CD4-positive, alpha-beta T cell (primary cell): ENCODE results near the gene NCKAP5. TPM values are rescaled to one million over a fixed set of nuclear protein-coding genes. Genes with fewer than 3 reads are reported as not detected.

Source experiments
- ATAC-seq: fragments of 200-7000 bp; cut with Tn5 transposase; one replicate; pipeline ENCODE4 v1.10.0; 2022; ENCODE audit warnings: mild to moderate bottlenecking; ENCODE audit not compliant: poor library complexity
- CTCF ChIA-PET: fragments of 350-600 bp; sonication (Branson Sonifier 250); formaldehyde crosslinking; loops from one replicate; lab custom pipeline; 2021; ENCODE audit warnings: antibody characterized with exemption, inconsistent platforms; lab: Charles Lee
- POLR2A ChIA-PET: fragments of 350-600 bp; sonication (Branson Sonifier 250); formaldehyde crosslinking; loops from one replicate; lab custom pipeline; 2021; ENCODE audit warnings: antibody characterized with exemption, inconsistent platforms; lab: Charles Lee
- DNase-seq, 14 experiments: peaks; one replicate each; pipeline ENCODE4 v3.0.0-alpha.2; 2013 to 2020; ENCODE audit warnings: mixed read lengths in 2 of 14
- H3K27ac ChIP-seq, 2 donors: one replicate each; pipeline versions ENCODE4 v1.5.1 to v1.7.0; 2013; ENCODE audit warnings: low read length in 2 of 2, low read depth in 1 of 2, mild to moderate bottlenecking in 1 of 2
- H3K27me3 ChIP-seq, 2 experiments: 1 replicate in 1 of 2; 2 replicates in 1 of 2; pipeline versions ENCODE4 v1.6.1 to v1.7.0; 2013; ENCODE audit warnings: low read length in 2 of 2, control low read depth in 1 of 2, mild to moderate bottlenecking in 1 of 2, moderate library complexity in 1 of 2; ENCODE audit not compliant: insufficient read depth in 2 of 2, control insufficient read depth in 1 of 2
- H3K36me3 ChIP-seq: one replicate; pipeline ENCODE4 v1.6.1; 2013; ENCODE audit warnings: low read length, control low read depth; ENCODE audit not compliant: insufficient read depth
- H3K4me1 ChIP-seq: one replicate; pipeline ENCODE4 v1.6.1; 2013; ENCODE audit warnings: low read length, control low read depth; ENCODE audit not compliant: insufficient read depth
- H3K4me3 ChIP-seq: one replicate; pipeline ENCODE4 v1.5.1; 2013; ENCODE audit warnings: mild to moderate bottlenecking, low read length, moderate library complexity
- H3K9me3 ChIP-seq, 2 experiments: 1 replicate in 1 of 2; 2 replicates in 1 of 2; pipeline versions ENCODE4 v1.6.1 to v1.7.0; 2013; ENCODE audit warnings: low read length in 2 of 2, mild to moderate bottlenecking in 2 of 2, control low read depth in 1 of 2, moderate library complexity in 1 of 2; ENCODE audit not compliant: control insufficient read depth in 1 of 2, insufficient read depth in 1 of 2
- H3K27ac Mint-ChIP-seq: one replicate; pipeline ENCODE4 v1.8.0; 2020; ENCODE audit warnings: mixed read lengths
- H3K27me3 Mint-ChIP-seq: one replicate; pipeline ENCODE4 v1.8.0; 2021; ENCODE audit warnings: mixed read lengths
- H3K36me3 Mint-ChIP-seq: one replicate; pipeline ENCODE4 v1.8.0; 2021; ENCODE audit warnings: low read depth, mixed read lengths
- H3K4me1 Mint-ChIP-seq: one replicate; pipeline ENCODE4 v1.8.0; 2021; ENCODE audit warnings: low read depth, mixed read lengths
- H3K4me3 Mint-ChIP-seq: one replicate; pipeline ENCODE4 v1.8.0; 2020; ENCODE audit warnings: mild to moderate bottlenecking, mixed read lengths
- H3K9me3 Mint-ChIP-seq: one replicate; pipeline ENCODE4 v1.8.0; 2020; ENCODE audit warnings: mixed read lengths
- intact Hi-C, 2 experiments: fragments of 100-400 bp; cut with DNase I in 1 of 2; cut with micrococcal nuclease in 1 of 2; formaldehyde crosslinking; loops; one replicate each; pipeline versions ENCODE4 v1.15.1 to v1.9.0; 2023 to 2025; cut with DNase I, micrococcal nuclease
- total RNA-seq, 174 experiments: library from RNA in 2 of 174; stranded (reverse) in 2 of 174; gene quantifications; one replicate each; pipeline ENCODE4 v1.2.3 and lab custom pipeline; 2021 to 2026
- TF ChIP-seq, protein P1 (sequence below): fragments of 200-600 bp; IDR thresholded peaks from one replicate; pipeline ENCODE4 v1.8.0; 2022; ENCODE audit warnings: antibody characterized with exemption, mild to moderate bottlenecking

The NCKAP5 gene
- total RNA-seq, 2 experiments from 2014 or later, result not detected

DNA sequence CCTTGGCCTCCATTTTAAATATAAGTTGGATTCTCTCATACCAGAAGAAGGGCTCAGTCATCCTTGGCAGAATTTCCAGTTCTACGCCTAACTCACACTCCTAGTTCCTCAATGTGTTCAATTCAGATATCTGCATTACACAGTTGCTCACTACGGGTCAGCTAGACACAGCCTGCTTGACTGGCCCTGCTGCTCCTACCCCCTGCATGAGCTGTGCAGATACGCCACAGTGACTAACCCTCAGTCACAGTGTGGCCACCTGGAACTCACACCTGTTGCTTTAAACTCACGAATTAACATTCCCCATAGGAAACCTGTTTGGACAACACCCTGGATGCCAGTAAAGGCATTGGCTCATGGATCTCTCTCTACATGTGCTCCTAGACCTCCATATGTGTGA, 429.6 kb downstream of the NCKAP5 start:
- Histone ChIP-seq H3K4me3 (no peak overlapping the region), H3K27me3 (no peaks in the 10 kb centered on the region), H3K9me3 (no peaks in the 10 kb centered on the region), H3K36me3 (no peaks in the 10 kb centered on the region), H3K4me1 (no peaks in the 10 kb centered on the region), H3K27ac (no peak overlapping the region)
- CTCF ChIA-PET, result no interaction called here
- Mint-ChIP-seq H3K27me3 (no peaks in the 10 kb centered on the region), H3K4me1 (no peaks in the 10 kb centered on the region), H3K9me3 (no peaks in the 10 kb centered on the region), H3K4me3 (no peak overlapping the region), H3K36me3 (no peaks in the 10 kb centered on the region), H3K27ac (no peak overlapping the region)
- DNase-seq (no peak), ATAC-seq (no peak)
- POLR2A ChIA-PET, result no interaction called here
- TF ChIP-seq, protein P1, sequence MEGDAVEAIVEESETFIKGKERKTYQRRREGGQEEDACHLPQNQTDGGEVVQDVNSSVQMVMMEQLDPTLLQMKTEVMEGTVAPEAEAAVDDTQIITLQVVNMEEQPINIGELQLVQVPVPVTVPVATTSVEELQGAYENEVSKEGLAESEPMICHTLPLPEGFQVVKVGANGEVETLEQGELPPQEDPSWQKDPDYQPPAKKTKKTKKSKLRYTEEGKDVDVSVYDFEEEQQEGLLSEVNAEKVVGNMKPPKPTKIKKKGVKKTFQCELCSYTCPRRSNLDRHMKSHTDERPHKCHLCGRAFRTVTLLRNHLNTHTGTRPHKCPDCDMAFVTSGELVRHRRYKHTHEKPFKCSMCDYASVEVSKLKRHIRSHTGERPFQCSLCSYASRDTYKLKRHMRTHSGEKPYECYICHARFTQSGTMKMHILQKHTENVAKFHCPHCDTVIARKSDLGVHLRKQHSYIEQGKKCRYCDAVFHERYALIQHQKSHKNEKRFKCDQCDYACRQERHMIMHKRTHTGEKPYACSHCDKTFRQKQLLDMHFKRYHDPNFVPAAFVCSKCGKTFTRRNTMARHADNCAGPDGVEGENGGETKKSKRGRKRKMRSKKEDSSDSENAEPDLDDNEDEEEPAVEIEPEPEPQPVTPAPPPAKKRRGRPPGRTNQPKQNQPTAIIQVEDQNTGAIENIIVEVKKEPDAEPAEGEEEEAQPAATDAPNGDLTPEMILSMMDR, result no peak
- intact Hi-C loops, result no loop called here

DNA sequence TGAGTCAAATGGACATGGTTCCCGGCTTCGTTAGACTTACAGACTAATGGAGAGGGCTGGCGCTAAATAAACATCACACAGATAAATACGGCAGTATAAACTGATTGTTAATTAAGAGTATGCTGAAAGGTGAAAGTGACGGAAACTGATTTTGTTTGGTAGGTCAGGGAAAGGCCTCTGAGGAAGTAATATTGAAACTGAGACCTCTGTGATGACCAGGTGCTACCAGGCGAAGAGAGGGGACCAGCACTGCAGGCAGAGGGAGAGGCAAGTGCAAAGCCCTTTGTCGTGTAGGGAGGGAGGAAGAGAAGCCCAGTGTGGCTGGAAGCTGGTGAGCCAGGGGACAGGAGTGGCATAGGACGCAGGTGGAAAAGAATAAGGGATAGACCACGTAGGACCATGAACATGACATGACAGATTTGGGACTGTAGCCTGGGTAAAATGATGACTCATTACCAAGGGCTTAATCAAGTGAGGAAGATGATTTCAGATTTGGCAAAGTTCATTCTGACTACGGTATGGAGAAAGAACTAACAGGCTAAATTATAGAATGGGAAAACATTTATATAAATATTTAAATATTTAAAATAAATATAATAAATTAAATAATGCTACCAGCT, 433.1 kb downstream of the NCKAP5 start:
- peaks cover 1% of the 10 kb centered on the region for H3K9me3 Mint-ChIP-seq
- TF ChIP-seq, protein P1, result no peak
- no peak for DNase-seq
- no peaks in the 10 kb centered on the region for H3K36me3 Mint-ChIP-seq
- no peak overlapping the region for H3K4me3 Mint-ChIP-seq
- H3K4me1 Mint-ChIP-seq, result no peaks in the 10 kb centered on the region
- ChIA-PET CTCF (no interaction called here), POLR2A (no interaction called here)
- H3K36me3 ChIP-seq, result no peaks in the 10 kb centered on the region
- H3K27ac Mint-ChIP-seq, result no peak overlapping the region
- ATAC-seq, result no peak
- no peaks in the 10 kb centered on the region for H3K9me3 ChIP-seq
- H3K27ac ChIP-seq, result no peak overlapping the region
- H3K27me3 Mint-ChIP-seq, result no peaks in the 10 kb centered on the region
- no peaks in the 10 kb centered on the region for H3K27me3 ChIP-seq
- H3K4me3 ChIP-seq, result no peak overlapping the region
- intact Hi-C loops, result no loop called here
- no peaks in the 10 kb centered on the region for H3K4me1 ChIP-seq

DNA sequence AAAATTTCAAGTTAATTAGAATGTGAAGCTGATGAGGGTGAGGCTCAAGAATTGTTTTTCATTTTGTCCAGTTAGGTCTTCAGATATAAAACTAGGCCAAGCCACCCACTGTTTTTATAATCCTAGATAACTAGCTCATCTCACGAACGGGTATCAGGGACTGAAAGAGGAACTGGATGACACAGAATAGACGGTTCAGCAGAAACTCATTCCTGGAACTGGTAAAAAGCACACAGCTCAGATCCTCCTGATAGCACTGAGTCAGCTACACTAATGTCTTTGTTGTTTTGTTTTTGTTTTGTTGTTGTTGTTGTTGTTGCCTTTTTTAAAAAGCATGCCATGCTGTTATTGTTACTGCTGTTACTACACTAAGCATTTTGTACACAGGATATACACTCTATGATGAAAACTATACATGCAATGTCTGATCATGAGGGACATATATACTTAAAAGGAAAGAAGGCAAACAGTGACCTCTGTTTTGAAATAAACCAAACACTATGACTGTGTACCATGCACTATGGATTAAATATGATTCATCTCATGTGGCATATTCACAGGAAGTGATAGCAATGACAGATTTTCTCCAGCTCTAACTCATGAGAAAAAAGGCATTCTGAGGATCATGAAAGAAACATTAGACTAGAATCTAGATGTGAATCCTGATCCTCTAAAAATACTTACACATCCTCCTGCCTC, 437.6 kb downstream of the NCKAP5 start:
- Mint-ChIP-seq H3K9me3 (peaks cover 1% of the 10 kb centered on the region), H3K27ac (no peak overlapping the region), H3K27me3 (no peaks in the 10 kb centered on the region), H3K36me3 (no peaks in the 10 kb centered on the region), H3K4me1 (no peaks in the 10 kb centered on the region), H3K4me3 (no peak overlapping the region)
- intact Hi-C loops, result no loop called here
- ChIA-PET CTCF (no interaction called here), POLR2A (no interaction called here)
- Histone ChIP-seq H3K4me3 (no peak overlapping the region), H3K4me1 (no peaks in the 10 kb centered on the region), H3K27me3 (no peaks in the 10 kb centered on the region), H3K9me3 (no peaks in the 10 kb centered on the region), H3K27ac (no peak overlapping the region), H3K36me3 (no peaks in the 10 kb centered on the region)
- ATAC-seq, result no peak
- TF ChIP-seq, protein P1, result no peak
- DNase-seq, result no peak
